ENCODE results near the gene ATG4B. TPM values are rescaled to one million over a fixed set of nuclear protein-coding genes. Genes with fewer than 3 reads are reported as not detected.

ATG4B gene
- total and polyA plus RNA-seq, 9 of the 15 experiments (the other 6 are each of a cell fraction or from before 2014, with no cell fraction given) = 5.9 to 58.8 (median 35.6) TPM

GRCh38 chr2:241599615-241600014, 37.9 kb upstream of the ATG4B start:
- no TSS peak for BruUV-seq (replicated peaks)
- Histone ChIP-seq H3K9me1 (ENCODE audit: control insufficient read depth, insufficient read depth, low read length) (no peaks in the 10 kb centered on the region), H2AFZ (ENCODE audit: low read depth, low read length) (no peak overlapping the region), H3K4me2 (ENCODE audit: insufficient read depth, low read length) (no peak overlapping the region), H3K4me1 (replicated peaks in 1 of 2; ENCODE audit: control insufficient read depth in 2 of 2, insufficient read depth in 2 of 2, low read length in 2 of 2) (no peaks in the 10 kb centered on the region), H4K20me1 (replicated peaks; ENCODE audit: control insufficient read depth, insufficient read depth, low read length) (no peaks in the 10 kb centered on the region), H3K27me3 (ENCODE audit: control insufficient read depth in 2 of 2, insufficient read depth in 2 of 2, low read length in 2 of 2) (no peaks in the 10 kb centered on the region), H3K36me3 (ENCODE audit: control insufficient read depth, insufficient read depth, low read length) (peaks cover 56% of the 10 kb centered on the region; the same call in 2 of the 3 replicates), H3K4me3 (no peak overlapping the region), H3K9ac (ENCODE audit: insufficient read depth in 1 of 2, low read depth in 2 of 2, low read length in 2 of 2) (no peak overlapping the region), H3K27ac (ENCODE audit: extremely low read depth, low read depth, low read length) (no peak overlapping the region), H3K79me2 (ENCODE audit: control insufficient read depth, insufficient read depth, low read length) (no peaks in the 10 kb centered on the region), H3K9me3 (replicated peaks; ENCODE audit: control insufficient read depth, insufficient read depth, low read depth, low read length) (no peaks in the 10 kb centered on the region)
- DNase-seq (ENCODE audit: extremely low read depth in 1 of 4, low spot score in 3 of 4) (no peak), ATAC-seq (no peak), FAIRE-seq (no peak)
- intact Hi-C loops (cut with micrococcal nuclease) = no loop called here
- ChIA-PET CTCF (ENCODE audit: low intra/inter-chr PET ratio) (no interaction called here), POLR2A (interaction anchor here (1.1 kb wide), 1 partner anchor 9 kb away, joined by 3 read pairs; no protein-coding TSS in a partner anchor)
- WGBS (ENCODE audit: insufficient coverage, low coverage, missing lambda C conversion rate) = 85% methylated on average over 6 of the region's 6 CpGs
- in situ Hi-C loops (cut with MboI) = no loop called here
- TF ChIP-seq, protein P1, sequence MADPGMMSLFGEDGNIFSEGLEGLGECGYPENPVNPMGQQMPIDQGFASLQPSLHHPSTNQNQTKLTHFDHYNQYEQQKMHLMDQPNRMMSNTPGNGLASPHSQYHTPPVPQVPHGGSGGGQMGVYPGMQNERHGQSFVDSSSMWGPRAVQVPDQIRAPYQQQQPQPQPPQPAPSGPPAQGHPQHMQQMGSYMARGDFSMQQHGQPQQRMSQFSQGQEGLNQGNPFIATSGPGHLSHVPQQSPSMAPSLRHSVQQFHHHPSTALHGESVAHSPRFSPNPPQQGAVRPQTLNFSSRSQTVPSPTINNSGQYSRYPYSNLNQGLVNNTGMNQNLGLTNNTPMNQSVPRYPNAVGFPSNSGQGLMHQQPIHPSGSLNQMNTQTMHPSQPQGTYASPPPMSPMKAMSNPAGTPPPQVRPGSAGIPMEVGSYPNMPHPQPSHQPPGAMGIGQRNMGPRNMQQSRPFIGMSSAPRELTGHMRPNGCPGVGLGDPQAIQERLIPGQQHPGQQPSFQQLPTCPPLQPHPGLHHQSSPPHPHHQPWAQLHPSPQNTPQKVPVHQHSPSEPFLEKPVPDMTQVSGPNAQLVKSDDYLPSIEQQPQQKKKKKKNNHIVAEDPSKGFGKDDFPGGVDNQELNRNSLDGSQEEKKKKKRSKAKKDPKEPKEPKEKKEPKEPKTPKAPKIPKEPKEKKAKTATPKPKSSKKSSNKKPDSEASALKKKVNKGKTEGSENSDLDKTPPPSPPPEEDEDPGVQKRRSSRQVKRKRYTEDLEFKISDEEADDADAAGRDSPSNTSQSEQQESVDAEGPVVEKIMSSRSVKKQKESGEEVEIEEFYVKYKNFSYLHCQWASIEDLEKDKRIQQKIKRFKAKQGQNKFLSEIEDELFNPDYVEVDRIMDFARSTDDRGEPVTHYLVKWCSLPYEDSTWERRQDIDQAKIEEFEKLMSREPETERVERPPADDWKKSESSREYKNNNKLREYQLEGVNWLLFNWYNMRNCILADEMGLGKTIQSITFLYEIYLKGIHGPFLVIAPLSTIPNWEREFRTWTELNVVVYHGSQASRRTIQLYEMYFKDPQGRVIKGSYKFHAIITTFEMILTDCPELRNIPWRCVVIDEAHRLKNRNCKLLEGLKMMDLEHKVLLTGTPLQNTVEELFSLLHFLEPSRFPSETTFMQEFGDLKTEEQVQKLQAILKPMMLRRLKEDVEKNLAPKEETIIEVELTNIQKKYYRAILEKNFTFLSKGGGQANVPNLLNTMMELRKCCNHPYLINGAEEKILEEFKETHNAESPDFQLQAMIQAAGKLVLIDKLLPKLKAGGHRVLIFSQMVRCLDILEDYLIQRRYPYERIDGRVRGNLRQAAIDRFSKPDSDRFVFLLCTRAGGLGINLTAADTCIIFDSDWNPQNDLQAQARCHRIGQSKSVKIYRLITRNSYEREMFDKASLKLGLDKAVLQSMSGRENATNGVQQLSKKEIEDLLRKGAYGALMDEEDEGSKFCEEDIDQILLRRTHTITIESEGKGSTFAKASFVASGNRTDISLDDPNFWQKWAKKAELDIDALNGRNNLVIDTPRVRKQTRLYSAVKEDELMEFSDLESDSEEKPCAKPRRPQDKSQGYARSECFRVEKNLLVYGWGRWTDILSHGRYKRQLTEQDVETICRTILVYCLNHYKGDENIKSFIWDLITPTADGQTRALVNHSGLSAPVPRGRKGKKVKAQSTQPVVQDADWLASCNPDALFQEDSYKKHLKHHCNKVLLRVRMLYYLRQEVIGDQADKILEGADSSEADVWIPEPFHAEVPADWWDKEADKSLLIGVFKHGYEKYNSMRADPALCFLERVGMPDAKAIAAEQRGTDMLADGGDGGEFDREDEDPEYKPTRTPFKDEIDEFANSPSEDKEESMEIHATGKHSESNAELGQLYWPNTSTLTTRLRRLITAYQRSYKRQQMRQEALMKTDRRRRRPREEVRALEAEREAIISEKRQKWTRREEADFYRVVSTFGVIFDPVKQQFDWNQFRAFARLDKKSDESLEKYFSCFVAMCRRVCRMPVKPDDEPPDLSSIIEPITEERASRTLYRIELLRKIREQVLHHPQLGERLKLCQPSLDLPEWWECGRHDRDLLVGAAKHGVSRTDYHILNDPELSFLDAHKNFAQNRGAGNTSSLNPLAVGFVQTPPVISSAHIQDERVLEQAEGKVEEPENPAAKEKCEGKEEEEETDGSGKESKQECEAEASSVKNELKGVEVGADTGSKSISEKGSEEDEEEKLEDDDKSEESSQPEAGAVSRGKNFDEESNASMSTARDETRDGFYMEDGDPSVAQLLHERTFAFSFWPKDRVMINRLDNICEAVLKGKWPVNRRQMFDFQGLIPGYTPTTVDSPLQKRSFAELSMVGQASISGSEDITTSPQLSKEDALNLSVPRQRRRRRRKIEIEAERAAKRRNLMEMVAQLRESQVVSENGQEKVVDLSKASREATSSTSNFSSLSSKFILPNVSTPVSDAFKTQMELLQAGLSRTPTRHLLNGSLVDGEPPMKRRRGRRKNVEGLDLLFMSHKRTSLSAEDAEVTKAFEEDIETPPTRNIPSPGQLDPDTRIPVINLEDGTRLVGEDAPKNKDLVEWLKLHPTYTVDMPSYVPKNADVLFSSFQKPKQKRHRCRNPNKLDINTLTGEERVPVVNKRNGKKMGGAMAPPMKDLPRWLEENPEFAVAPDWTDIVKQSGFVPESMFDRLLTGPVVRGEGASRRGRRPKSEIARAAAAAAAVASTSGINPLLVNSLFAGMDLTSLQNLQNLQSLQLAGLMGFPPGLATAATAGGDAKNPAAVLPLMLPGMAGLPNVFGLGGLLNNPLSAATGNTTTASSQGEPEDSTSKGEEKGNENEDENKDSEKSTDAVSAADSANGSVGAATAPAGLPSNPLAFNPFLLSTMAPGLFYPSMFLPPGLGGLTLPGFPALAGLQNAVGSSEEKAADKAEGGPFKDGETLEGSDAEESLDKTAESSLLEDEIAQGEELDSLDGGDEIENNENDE (IDR thresholded peaks at IDR 0.05; ENCODE audit: low read depth, low read length) = no peak
- TF ChIP-seq, protein P2, sequence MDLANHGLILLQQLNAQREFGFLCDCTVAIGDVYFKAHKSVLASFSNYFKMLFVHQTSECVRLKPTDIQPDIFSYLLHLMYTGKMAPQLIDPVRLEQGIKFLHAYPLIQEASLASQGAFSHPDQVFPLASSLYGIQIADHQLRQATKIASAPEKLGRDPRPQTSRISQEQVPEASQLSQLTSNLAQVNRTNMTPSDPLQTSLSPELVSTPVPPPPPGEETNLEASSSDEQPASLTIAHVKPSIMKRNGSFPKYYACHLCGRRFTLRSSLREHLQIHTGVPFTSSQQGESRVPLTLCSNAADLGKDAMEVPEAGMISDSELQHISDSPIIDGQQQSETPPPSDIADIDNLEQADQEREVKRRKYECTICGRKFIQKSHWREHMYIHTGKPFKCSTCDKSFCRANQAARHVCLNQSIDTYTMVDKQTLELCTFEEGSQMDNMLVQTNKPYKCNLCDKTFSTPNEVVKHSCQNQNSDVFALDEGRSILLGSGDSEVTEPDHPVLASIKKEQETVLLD (IDR thresholded peaks at IDR 0.05) = no peak
- no peak for TF ChIP-seq ZNF518B (CRISPR knock-in tag; IDR thresholded peaks at IDR 0.05)
- no peak for TF ChIP-seq HDAC1 (IDR thresholded peaks at IDR 0.05)
- TF ChIP-seq BHLHE40 (IDR thresholded peaks at IDR 0.05; ENCODE audit: low read length) = no peak
- no peak for TF ChIP-seq SMARCC2 (IDR thresholded peaks at IDR 0.05; ENCODE audit: low read depth)
- no peak for TF ChIP-seq SMARCA4 (IDR thresholded peaks at IDR 0.05)
